Liver (tissue), 3 donors: Measurements from ENCODE around the gene PDE9A.

Experiments used
- EGR1 ChIP-seq, 2 donors: IDR thresholded peaks; 2 replicates each; pipeline ENCODE4 v1.6.1; 2016 to 2018; ENCODE audit warnings: antibody characterized with exemption in 2 of 2, low read depth in 2 of 2
- FOXA1 ChIP-seq: IDR thresholded peaks from 2 replicates; pipeline ENCODE4 v1.6.1; 2016; ENCODE audit warnings: antibody characterized with exemption
- GABPA ChIP-seq, 2 donors: IDR thresholded peaks in 1 of 2; conservative IDR thresholded peaks in 1 of 2; 2 replicates each; pipeline ENCODE4 v1.6.1; 2016; ENCODE audit warnings: antibody characterized with exemption in 2 of 2, mild to moderate bottlenecking in 1 of 2, moderate library complexity in 1 of 2
- JUND ChIP-seq, 2 donors: IDR thresholded peaks; 2 replicates each; pipeline ENCODE4 v1.6.1; 2016; ENCODE audit warnings: antibody characterized with exemption in 2 of 2
- RAD21 ChIP-seq, 2 donors: IDR thresholded peaks; 2 replicates each; pipeline ENCODE4 v1.6.1; 2016; ENCODE audit warnings: antibody characterized with exemption in 2 of 2, mild to moderate bottlenecking in 2 of 2
- RXRA ChIP-seq, 2 donors: IDR thresholded peaks; 2 replicates each; pipeline ENCODE4 v1.6.1; 2017 to 2018; ENCODE audit warnings: antibody characterized with exemption in 2 of 2, mild to moderate bottlenecking in 1 of 2
- SP1 ChIP-seq: IDR thresholded peaks from 2 replicates; pipeline ENCODE4 v1.6.1; 2018; ENCODE audit warnings: antibody characterized with exemption, mild to moderate bottlenecking
- TAF1 ChIP-seq: conservative IDR thresholded peaks from 2 replicates; pipeline ENCODE4 v1.6.1; 2016; ENCODE audit warnings: antibody characterized with exemption, mild to moderate bottlenecking
- YY1 ChIP-seq: IDR thresholded peaks from 2 replicates; pipeline ENCODE4 v1.6.1; 2016; ENCODE audit warnings: antibody characterized with exemption, mild to moderate bottlenecking
- TF ChIP-seq, protein P1 (sequence below): fragments of 150-350 bp; IDR thresholded peaks from 2 replicates; pipeline ENCODE4 v1.5.1; 2017; ENCODE audit warnings: improper control_type of control experiment, low read depth, low read length; ENCODE audit not compliant: missing input control
- TF ChIP-seq, protein P2 (sequence below): IDR thresholded peaks from 2 replicates; pipeline ENCODE4 v1.6.1; 2016; ENCODE audit warnings: antibody characterized with exemption, mild to moderate bottlenecking
- TF ChIP-seq, protein P3 (sequence below): IDR thresholded peaks from 2 replicates; pipeline ENCODE4 v1.6.1; 2016; ENCODE audit warnings: antibody characterized with exemption
- TF ChIP-seq, protein P4 (sequence below): IDR thresholded peaks from 2 replicates; pipeline ENCODE4 v1.6.1; 2016; ENCODE audit warnings: antibody characterized with exemption
- TF ChIP-seq, protein P5 (sequence below): IDR thresholded peaks from 2 replicates; pipeline ENCODE4 v1.6.1; 2016; ENCODE audit warnings: antibody characterized with exemption
- donor health status: healthy.
- donor health status: healthy.

DNA sequence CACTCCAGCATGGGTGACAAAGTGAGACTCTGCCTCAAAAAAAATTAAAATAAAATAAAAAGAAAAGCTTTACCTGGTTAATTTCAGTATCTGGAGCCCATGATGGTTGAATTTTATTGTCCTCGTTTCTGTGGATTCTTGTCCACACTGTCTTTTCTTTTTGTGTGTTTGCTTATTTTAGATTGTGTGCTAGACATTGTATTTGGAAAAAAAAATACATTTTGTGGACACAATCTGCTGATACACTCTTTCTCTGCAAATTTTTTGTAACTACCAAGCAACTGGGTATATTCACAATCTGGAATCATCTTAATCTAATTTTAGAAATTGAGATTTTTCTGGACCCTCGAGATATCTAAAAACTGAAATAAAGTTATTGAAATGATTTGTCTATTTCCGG is 41.6 kb upstream of the PDE9A start:
- TF ChIP-seq, protein P1, sequence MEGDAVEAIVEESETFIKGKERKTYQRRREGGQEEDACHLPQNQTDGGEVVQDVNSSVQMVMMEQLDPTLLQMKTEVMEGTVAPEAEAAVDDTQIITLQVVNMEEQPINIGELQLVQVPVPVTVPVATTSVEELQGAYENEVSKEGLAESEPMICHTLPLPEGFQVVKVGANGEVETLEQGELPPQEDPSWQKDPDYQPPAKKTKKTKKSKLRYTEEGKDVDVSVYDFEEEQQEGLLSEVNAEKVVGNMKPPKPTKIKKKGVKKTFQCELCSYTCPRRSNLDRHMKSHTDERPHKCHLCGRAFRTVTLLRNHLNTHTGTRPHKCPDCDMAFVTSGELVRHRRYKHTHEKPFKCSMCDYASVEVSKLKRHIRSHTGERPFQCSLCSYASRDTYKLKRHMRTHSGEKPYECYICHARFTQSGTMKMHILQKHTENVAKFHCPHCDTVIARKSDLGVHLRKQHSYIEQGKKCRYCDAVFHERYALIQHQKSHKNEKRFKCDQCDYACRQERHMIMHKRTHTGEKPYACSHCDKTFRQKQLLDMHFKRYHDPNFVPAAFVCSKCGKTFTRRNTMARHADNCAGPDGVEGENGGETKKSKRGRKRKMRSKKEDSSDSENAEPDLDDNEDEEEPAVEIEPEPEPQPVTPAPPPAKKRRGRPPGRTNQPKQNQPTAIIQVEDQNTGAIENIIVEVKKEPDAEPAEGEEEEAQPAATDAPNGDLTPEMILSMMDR: no peak
- TF ChIP-seq, protein P2, sequence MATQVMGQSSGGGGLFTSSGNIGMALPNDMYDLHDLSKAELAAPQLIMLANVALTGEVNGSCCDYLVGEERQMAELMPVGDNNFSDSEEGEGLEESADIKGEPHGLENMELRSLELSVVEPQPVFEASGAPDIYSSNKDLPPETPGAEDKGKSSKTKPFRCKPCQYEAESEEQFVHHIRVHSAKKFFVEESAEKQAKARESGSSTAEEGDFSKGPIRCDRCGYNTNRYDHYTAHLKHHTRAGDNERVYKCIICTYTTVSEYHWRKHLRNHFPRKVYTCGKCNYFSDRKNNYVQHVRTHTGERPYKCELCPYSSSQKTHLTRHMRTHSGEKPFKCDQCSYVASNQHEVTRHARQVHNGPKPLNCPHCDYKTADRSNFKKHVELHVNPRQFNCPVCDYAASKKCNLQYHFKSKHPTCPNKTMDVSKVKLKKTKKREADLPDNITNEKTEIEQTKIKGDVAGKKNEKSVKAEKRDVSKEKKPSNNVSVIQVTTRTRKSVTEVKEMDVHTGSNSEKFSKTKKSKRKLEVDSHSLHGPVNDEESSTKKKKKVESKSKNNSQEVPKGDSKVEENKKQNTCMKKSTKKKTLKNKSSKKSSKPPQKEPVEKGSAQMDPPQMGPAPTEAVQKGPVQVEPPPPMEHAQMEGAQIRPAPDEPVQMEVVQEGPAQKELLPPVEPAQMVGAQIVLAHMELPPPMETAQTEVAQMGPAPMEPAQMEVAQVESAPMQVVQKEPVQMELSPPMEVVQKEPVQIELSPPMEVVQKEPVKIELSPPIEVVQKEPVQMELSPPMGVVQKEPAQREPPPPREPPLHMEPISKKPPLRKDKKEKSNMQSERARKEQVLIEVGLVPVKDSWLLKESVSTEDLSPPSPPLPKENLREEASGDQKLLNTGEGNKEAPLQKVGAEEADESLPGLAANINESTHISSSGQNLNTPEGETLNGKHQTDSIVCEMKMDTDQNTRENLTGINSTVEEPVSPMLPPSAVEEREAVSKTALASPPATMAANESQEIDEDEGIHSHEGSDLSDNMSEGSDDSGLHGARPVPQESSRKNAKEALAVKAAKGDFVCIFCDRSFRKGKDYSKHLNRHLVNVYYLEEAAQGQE: no peak
- TF ChIP-seq, protein P3, sequence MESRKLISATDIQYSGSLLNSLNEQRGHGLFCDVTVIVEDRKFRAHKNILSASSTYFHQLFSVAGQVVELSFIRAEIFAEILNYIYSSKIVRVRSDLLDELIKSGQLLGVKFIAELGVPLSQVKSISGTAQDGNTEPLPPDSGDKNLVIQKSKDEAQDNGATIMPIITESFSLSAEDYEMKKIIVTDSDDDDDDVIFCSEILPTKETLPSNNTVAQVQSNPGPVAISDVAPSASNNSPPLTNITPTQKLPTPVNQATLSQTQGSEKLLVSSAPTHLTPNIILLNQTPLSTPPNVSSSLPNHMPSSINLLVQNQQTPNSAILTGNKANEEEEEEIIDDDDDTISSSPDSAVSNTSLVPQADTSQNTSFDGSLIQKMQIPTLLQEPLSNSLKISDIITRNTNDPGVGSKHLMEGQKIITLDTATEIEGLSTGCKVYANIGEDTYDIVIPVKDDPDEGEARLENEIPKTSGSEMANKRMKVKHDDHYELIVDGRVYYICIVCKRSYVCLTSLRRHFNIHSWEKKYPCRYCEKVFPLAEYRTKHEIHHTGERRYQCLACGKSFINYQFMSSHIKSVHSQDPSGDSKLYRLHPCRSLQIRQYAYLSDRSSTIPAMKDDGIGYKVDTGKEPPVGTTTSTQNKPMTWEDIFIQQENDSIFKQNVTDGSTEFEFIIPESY: no peak
- TF ChIP-seq TAF1 (no peak), RXRA (IDR thresholded peaks at IDR 0.05) (no peak), FOXA1 (no peak), SP1 (no peak), EGR1 (IDR thresholded peaks at IDR 0.05; ENCODE audit: low read depth in 2 of 2) (no peak), GABPA (IDR thresholded peaks at IDR 0.05 in 1 of 2, conservative IDR thresholded peaks at IDR 0.05 in 1 of 2) (no peak), JUND (IDR thresholded peaks at IDR 0.05) (no peak), RAD21 (IDR thresholded peaks at IDR 0.05) (no peak), YY1 (no peak)
- TF ChIP-seq, protein P4, sequence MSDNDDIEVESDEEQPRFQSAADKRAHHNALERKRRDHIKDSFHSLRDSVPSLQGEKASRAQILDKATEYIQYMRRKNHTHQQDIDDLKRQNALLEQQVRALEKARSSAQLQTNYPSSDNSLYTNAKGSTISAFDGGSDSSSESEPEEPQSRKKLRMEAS: no peak
- TF ChIP-seq, protein P5, sequence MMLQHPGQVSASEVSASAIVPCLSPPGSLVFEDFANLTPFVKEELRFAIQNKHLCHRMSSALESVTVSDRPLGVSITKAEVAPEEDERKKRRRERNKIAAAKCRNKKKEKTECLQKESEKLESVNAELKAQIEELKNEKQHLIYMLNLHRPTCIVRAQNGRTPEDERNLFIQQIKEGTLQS: no peak
